Neural progenitor cell (in vitro differentiated cells): ENCODE data around the gene ARHGAP24.

Experiments
- CTCF ChIP-seq: fragments of 200-600 bp; sonication (generic); IDR thresholded peaks from 2 replicates; pipeline ENCODE4 v1.5.1; 2017; ENCODE audit warnings: antibody characterized with exemption, mild to moderate bottlenecking
- EZH2phosphoT487 ChIP-seq: fragments of 200-600 bp; sonication (generic); IDR thresholded peaks from 2 replicates; pipeline ENCODE4 v1.6.1; 2017; ENCODE audit warnings: antibody characterized with exemption

- no peak for TF ChIP-seq CTCF
- TF ChIP-seq EZH2phosphoT487 = no peak
These were observed 308.5 kb downstream of the ARHGAP24 start for GRCh38 chr4:85783483-85783882.
